Karpas-422 (cell line): ENCODE results near the gene RRAGD. TPM values are rescaled to one million over a fixed set of nuclear protein-coding genes. Genes with fewer than 3 reads are reported as not detected.
A peak's percentile ranks its signal among the peaks of the same experiment; 100 is the strongest.
"Not testable (repeated sequence)": the region's sequence is repeated elsewhere in the genome, so short reads cannot be mapped to it uniquely, and the experiment has no call there.

Experiments used
- DNase-seq: peaks from one replicate; pipeline ENCODE4 v3.0.0-alpha.2; 2015
- H2AFZ ChIP-seq: fragments of 200-600 bp; sonication (generic); 2 replicates; pipeline ENCODE4 v1.6.1; 2014; ENCODE audit warnings: antibody characterized with exemption, low read length, mixed read lengths
- H3K27ac ChIP-seq: fragments of 200-600 bp; sonication (generic); 2 replicates; pipeline ENCODE4 v1.5.1; 2014; ENCODE audit warnings: mild to moderate bottlenecking, low read length, moderate library complexity
- H3K27me3 ChIP-seq: fragments of 200-600 bp; sonication (generic); 2 replicates; pipeline ENCODE4 v1.6.1; 2014; ENCODE audit warnings: low read length, mixed read lengths
- H3K36me3 ChIP-seq: fragments of 200-600 bp; sonication (generic); 2 replicates; pipeline ENCODE4 v1.6.1; 2014; ENCODE audit warnings: low read length, mixed read lengths; ENCODE audit not compliant: insufficient read depth
- H3K4me1 ChIP-seq: fragments of 200-600 bp; sonication (generic); 2 replicates; pipeline ENCODE4 v1.6.1; 2014; ENCODE audit warnings: mild to moderate bottlenecking, low read length, mixed read lengths
- H3K4me2 ChIP-seq: fragments of 200-600 bp; sonication (generic); 2 replicates; pipeline ENCODE4 v1.6.1; 2014; ENCODE audit warnings: low read length, low read depth, mild to moderate bottlenecking; ENCODE audit not compliant: poor library complexity, severe bottlenecking
- H3K4me3 ChIP-seq: fragments of 200-600 bp; sonication (generic); 2 replicates; pipeline ENCODE4 v1.5.1; 2014; ENCODE audit warnings: mild to moderate bottlenecking, antibody characterized with exemption, low read length, mixed read lengths
- H3K79me2 ChIP-seq: fragments of 200-600 bp; sonication (generic); 2 replicates; pipeline ENCODE4 v1.6.1; 2014; ENCODE audit warnings: mild to moderate bottlenecking, low read length, mixed read lengths
- H3K9ac ChIP-seq: fragments of 200-600 bp; sonication (generic); 2 replicates; pipeline ENCODE4 v1.6.0; 2014; ENCODE audit warnings: low read length
- H3K9me2 ChIP-seq: fragments of 200-600 bp; sonication (generic), shearing (Covaris generic); replicated peaks from 2 replicates; pipeline ENCODE4 v1.6.0; 2014; ENCODE audit warnings: mild to moderate bottlenecking, low read length, moderate library complexity; ENCODE audit not compliant: insufficient read depth
- H3K9me3 ChIP-seq: fragments of 300-700, 200-600 bp; sonication (generic); 2 replicates; pipeline ENCODE4 v1.6.1; 2014; ENCODE audit warnings: low read length, mixed read lengths
- H4K20me1 ChIP-seq: fragments of 200-600 bp; sonication (generic); 2 replicates; pipeline ENCODE4 v1.6.1; 2014; ENCODE audit warnings: mild to moderate bottlenecking, antibody characterized with exemption, low read length, low read depth; ENCODE audit not compliant: insufficient read depth
- total RNA-seq: library from RNA; depleted of rRNA; stranded (reverse); fragments of >200 nt; shearing (Covaris generic); gene quantifications from 2 replicates; pipeline ENCODE4 v1.2.3, GENCODE V29; 2014; ENCODE audit warnings: low replicate concordance

RRAGD gene
- total RNA-seq, 1 experiment from 2014 or later = 0.41 TPM

- Histone ChIP-seq H3K27me3 (no peaks in the 10 kb centered on the region), H4K20me1 (peaks cover 44% of the 10 kb centered on the region), H3K27ac (no peak overlapping the region), H3K4me2 (peak overlapping the region; percentile 64), H3K4me3 (no peak overlapping the region), H3K9me2 (no peaks in the 10 kb centered on the region), H3K36me3 (no peaks in the 10 kb centered on the region), H3K9me3 (no peaks in the 10 kb centered on the region), H3K79me2 (no peaks in the 10 kb centered on the region), H2AFZ (no peak overlapping the region), H3K9ac (no peak overlapping the region), H3K4me1 (peaks cover 37% of the 10 kb centered on the region)
- no peak for DNase-seq
Measured at GRCh38 chr6:89409461-89410035, 2.5 kb downstream of the RRAGD start.

DNA sequence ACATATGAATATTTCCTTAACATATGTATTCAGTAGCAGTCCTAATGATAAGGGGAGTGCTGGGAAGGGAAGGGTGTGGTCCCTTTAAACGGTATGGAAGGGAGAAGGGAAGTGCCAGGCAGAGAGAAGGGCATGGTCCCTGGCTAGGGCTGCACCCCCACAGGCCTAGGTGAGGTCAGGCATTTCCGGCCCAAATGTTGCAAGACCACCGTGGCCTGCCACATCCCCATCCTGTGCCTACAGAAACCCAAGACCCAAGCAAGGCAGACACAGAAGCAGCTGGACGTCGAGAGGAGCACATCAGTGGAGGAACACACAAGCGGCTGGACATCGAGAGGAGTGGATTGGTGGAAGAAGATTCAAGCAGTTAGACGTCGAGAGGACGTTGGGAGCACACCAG, 5.9 kb downstream of the RRAGD start:
- Histone ChIP-seq H3K9me2 (no peaks in the 10 kb centered on the region), H3K4me3 (no peak overlapping the region), H3K36me3 (no peaks in the 10 kb centered on the region), H3K4me2 (no peak overlapping the region), H3K79me2 (no peaks in the 10 kb centered on the region), H2AFZ (no peak overlapping the region), H3K9me3 (no peaks in the 10 kb centered on the region), H3K27me3 (no peaks in the 10 kb centered on the region), H3K4me1 (peaks cover 25% of the 10 kb centered on the region), H4K20me1 (peaks cover 29% of the 10 kb centered on the region), H3K27ac (no peak overlapping the region), H3K9ac (no peak overlapping the region)
- no peak for DNase-seq

DNA sequence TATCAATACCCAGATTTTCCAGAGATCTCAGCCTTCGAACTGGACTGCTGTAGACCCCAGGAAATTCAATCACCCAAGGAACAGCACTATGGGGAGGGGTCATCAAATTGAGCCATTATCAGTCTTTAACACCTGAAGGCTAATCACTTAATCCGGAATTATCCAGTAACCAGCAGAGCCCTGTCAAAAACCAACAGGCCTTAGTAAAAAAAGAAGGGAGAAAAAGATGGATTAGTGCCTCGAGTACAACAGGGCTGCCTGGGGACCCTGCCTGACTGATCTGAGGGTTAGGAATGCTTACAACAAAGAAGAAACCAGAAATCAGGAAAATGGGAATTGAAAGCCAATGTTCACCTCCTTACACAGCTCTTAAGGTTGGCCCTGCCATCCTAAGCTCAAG, 7.6 kb downstream of the RRAGD start:
- Histone ChIP-seq H3K27ac (no peak overlapping the region), H3K4me2 (no peak overlapping the region), H4K20me1 (peaks cover 16% of the 10 kb centered on the region), H2AFZ (no peak overlapping the region), H3K4me1 (peaks cover 8% of the 10 kb centered on the region), H3K9me3 (no peaks in the 10 kb centered on the region), H3K27me3 (no peaks in the 10 kb centered on the region), H3K79me2 (no peaks in the 10 kb centered on the region), H3K4me3 (no peak overlapping the region), H3K36me3 (no peaks in the 10 kb centered on the region), H3K9ac (no peak overlapping the region), H3K9me2 (no peaks in the 10 kb centered on the region)
- DNase-seq = no peak

DNA sequence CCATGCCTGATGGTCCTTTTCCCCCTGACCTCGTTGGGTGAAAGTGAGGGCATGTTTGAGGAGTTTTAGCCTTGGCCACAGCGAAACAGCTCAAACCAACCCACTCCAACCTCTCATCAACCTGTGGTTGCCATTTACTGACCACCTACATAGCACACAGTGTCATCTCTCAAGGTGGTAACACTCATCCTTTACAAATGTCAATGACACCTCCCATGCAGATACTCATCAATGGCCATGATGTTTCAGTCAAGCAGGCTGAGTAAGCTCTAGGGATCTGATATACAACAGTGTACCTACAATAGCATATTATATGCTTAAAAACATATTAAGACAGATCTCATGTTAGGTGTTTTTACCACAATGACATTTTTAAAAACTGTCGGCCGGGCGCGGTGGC, 9.3 kb downstream of the RRAGD start:
- Histone ChIP-seq H3K9me3 (no peaks in the 10 kb centered on the region), H2AFZ (no peak overlapping the region), H3K4me2 (no peak overlapping the region), H3K4me1 (no peaks in the 10 kb centered on the region), H3K27ac (no peak overlapping the region), H3K36me3 (no peaks in the 10 kb centered on the region), H3K4me3 (no peak overlapping the region), H4K20me1 (peaks cover 3% of the 10 kb centered on the region; the same call in 1 of the 2 replicates), H3K27me3 (no peaks in the 10 kb centered on the region), H3K9me2 (no peaks in the 10 kb centered on the region), H3K9ac (no peak overlapping the region), H3K79me2 (no peaks in the 10 kb centered on the region)
- no peak for DNase-seq

DNA sequence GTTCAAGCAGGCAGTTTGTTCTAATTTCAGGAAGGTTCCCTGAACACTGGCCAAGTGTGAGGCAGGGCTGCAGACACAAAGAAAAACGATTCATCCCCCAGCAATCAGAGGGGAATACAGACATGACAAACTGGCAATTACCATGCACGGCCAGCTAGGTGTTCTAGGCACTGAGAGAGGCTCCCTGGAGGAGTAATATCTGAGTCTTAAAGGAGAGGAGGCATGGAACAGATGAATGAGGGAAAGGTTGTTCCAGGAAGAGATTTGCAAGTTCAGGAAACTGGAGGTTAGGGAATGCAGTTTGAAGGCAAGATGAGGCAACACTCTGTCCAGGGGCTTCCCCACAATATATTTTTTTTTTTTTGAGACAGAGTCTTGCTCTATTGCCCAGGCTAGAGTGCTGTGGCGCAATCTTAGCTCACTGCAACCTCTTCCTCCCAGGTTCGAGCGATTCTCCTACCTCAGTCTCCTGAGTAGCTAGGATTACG, 11.1 kb downstream of the RRAGD start:
- Histone ChIP-seq H3K9me2 (no peaks in the 10 kb centered on the region), H2AFZ (no peak overlapping the region), H3K79me2 (no peaks in the 10 kb centered on the region), H3K27me3 (no peaks in the 10 kb centered on the region), H3K9ac (no peak overlapping the region), H3K4me1 (no peaks in the 10 kb centered on the region), H3K4me3 (no peak overlapping the region), H3K4me2 (no peak overlapping the region), H3K9me3 (no peaks in the 10 kb centered on the region), H4K20me1 (peaks cover 3% of the 10 kb centered on the region; the same call in 1 of the 2 replicates), H3K27ac (no peak overlapping the region), H3K36me3 (no peaks in the 10 kb centered on the region)
- no peak for DNase-seq

- Histone ChIP-seq H4K20me1 (peaks cover 3% of the 10 kb centered on the region; the same call in 1 of the 2 replicates), H3K4me2 (no peak overlapping the region), H2AFZ (no peak overlapping the region), H3K27me3 (no peaks in the 10 kb centered on the region), H3K36me3 (no peaks in the 10 kb centered on the region), H3K79me2 (no peaks in the 10 kb centered on the region), H3K9ac (no peak overlapping the region), H3K27ac (no peak overlapping the region), H3K9me2 (no peaks in the 10 kb centered on the region), H3K4me3 (no peak overlapping the region), H3K9me3 (no peaks in the 10 kb centered on the region), H3K4me1 (no peaks in the 10 kb centered on the region)
- DNase-seq = no peak
Measured at GRCh38 chr6:89400050-89400449, 12.0 kb downstream of the RRAGD start.

DNA sequence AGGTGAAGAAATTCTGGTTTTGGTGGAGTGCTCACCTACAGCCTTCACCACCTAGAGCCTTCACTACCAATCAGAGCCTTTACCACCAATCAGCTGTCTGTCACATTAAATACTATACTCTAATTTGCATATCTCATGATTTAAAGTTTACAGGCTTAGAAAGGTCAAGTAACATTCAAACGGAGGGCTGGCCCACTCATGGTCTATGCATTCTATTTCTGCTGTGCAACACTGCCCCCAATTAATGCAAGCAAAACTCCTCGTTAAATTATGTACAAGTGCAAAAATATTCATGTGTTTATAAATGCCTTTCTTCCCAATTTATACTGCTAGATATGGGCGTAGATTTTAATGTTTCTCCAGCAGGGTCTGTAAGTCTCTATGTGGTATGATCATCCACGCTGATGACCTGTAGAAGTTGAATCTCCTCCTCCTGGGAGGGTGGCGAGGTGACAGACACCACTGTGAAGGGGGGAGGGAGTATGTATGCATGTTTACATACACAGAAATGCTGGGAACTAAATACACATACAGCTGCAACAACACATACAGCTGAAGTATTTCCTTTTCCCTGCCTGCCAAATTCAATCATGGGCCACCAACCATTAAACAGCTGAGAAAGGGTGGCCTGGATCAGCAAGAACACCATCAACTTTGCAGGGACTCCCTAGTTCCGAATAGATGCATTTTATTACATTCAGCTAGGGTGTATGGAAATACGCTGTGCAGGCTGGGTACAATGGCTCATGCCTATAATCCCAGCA, 13.1 kb downstream of the RRAGD start:
- H3K36me3 ChIP-seq = no peaks in the 10 kb centered on the region
- DNase-seq = no peak
- no peak overlapping the region for H2AFZ ChIP-seq
- no peak overlapping the region for H3K9ac ChIP-seq
- no peaks in the 10 kb centered on the region for H3K27me3 ChIP-seq
- no peak overlapping the region for H3K4me2 ChIP-seq
- H3K4me1 ChIP-seq = no peaks in the 10 kb centered on the region
- no peaks in the 10 kb centered on the region for H3K79me2 ChIP-seq
- H3K9me2 ChIP-seq = no peaks in the 10 kb centered on the region
- no peak overlapping the region for H3K27ac ChIP-seq
- no peak overlapping the region for H3K4me3 ChIP-seq
- no peaks in the 10 kb centered on the region; the same call in 1 of the 2 replicates for H4K20me1 ChIP-seq
- H3K9me3 ChIP-seq = no peaks in the 10 kb centered on the region

DNA sequence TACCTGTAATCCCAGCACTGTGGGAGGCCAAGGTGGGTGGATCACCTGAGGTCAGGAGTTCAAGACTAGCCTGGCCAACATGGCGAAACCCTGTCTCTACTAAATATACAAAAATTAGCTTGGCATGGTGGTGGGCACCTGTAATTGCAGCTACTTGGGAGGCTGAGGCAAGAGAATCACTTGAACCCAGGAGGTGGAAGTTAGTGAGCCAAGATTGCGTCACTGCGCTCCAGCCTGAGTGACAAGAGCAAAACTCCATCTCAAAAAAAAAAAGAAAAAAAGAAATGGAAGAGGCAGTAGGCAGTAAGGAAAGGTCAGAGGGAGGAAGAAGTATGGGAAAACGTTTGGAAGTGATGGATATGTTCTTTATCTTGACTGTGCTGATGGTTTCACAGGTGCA, 14.2 kb downstream of the RRAGD start:
- H3K27me3 ChIP-seq, H2AFZ ChIP-seq, H3K27ac ChIP-seq, H3K4me1 ChIP-seq, H3K4me2 ChIP-seq, H3K9ac ChIP-seq, H3K9me2 ChIP-seq, H3K79me2 ChIP-seq, H3K9me3 ChIP-seq, DNase-seq, H3K36me3 ChIP-seq, H3K4me3 ChIP-seq, H4K20me1 ChIP-seq: not testable (repeated sequence)
